ENCODE measurements around the gene PPFIBP1. TPM values are rescaled to one million over a fixed set of nuclear protein-coding genes. Genes with fewer than 3 reads are reported as not detected.

PPFIBP1 gene
- total and polyA plus RNA-seq, 10 donors: 3.7 to 182 (median 92.4) TPM

- DNase-seq: no peak
- Histone ChIP-seq H3K36me3 (no peaks in the 10 kb centered on the region), H3K27me3 (replicated peaks in 1 of 7) (no peaks in the 10 kb centered on the region), H3K9me3 (peaks cover 0 to 8% (median 0%) of the 10 kb centered on the region in 8 donors), H3K4me1 (no peaks in the 10 kb centered on the region), H3K27ac (no peak overlapping the region), H3K4me3 (no peak overlapping the region)
- intact Hi-C loops (cut with DNase I; ENCODE audit: low total_unique reads): no loop called here
- 75 to 87% (median 85%) methylated on average over 6 of the region's 6 CpGs for whole genome bisulfite sequencing, 5 donors
- TF ChIP-seq POLR2AphosphoS5 (IDR thresholded peaks at IDR 0.05) (no peak), CTCF (IDR thresholded peaks at IDR 0.05 in 8 of 11, conservative IDR thresholded peaks at IDR 0.05 in 3 of 11) (no peak), POLR2A (IDR thresholded peaks at IDR 0.05) (no peak)
These were observed 12.8 kb upstream of the PPFIBP1 start for GRCh38 chr12:27511031-27511722.

- no peak overlapping the region for H3K27ac ChIP-seq
These were observed 12.3 kb upstream of the PPFIBP1 start for GRCh38 chr12:27511723-27512045.

GRCh38 chr12:27513155-27513824, 10.7 kb upstream of the PPFIBP1 start:
- Histone ChIP-seq H3K27me3 (replicated peaks in 1 of 7) (peaks cover 0 to 10% (median 0%) of the 10 kb centered on the region in 7 donors), H3K9me3 (no peaks in the 10 kb centered on the region), H3K36me3 (no peaks in the 10 kb centered on the region), H3K27ac (no peak overlapping the region), H3K4me1 (no peaks in the 10 kb centered on the region), H3K4me3 (no peak overlapping the region)
- no peak for TF ChIP-seq CTCF (IDR thresholded peaks at IDR 0.05 in 8 of 11, conservative IDR thresholded peaks at IDR 0.05 in 3 of 11)
- TF ChIP-seq POLR2AphosphoS5 (IDR thresholded peaks at IDR 0.05): no peak
- TF ChIP-seq POLR2A (IDR thresholded peaks at IDR 0.05): no peak
- intact Hi-C loops (cut with DNase I; ENCODE audit: low total_unique reads): no loop called here
- DNase-seq: no peak
- WGBS, 5 donors: 88 to 95% (median 92%) methylated on average over 7 of the region's 7 CpGs

More at GRCh38 chr12:27511723-27512045, 12.3 kb upstream of the PPFIBP1 start:
- TF ChIP-seq POLR2A (IDR thresholded peaks at IDR 0.05): no peak
- TF ChIP-seq CTCF (IDR thresholded peaks at IDR 0.05 in 8 of 11, conservative IDR thresholded peaks at IDR 0.05 in 3 of 11): no peak
- TF ChIP-seq POLR2AphosphoS5 (IDR thresholded peaks at IDR 0.05): no peak
- Histone ChIP-seq H3K27me3 (replicated peaks in 1 of 7) (no peaks in the 10 kb centered on the region), H3K4me1 (no peaks in the 10 kb centered on the region), H3K9me3 (peaks cover 0 to 6% (median 0%) of the 10 kb centered on the region in 8 donors), H3K36me3 (no peaks in the 10 kb centered on the region), H3K4me3 (no peak overlapping the region)
- intact Hi-C loops (cut with DNase I; ENCODE audit: low total_unique reads): no loop called here
- WGBS, 5 donors: 70 to 95% (median 91%) methylated on average over 3 of the region's 3 CpGs
- DNase-seq: no peak

- intact Hi-C loops (cut with DNase I; ENCODE audit: low total_unique reads): no loop called here
- 67 to 89% (median 79%) methylated on average over 9 of the region's 9 CpGs for WGBS, 5 donors
These were observed 8.3 kb upstream of the PPFIBP1 start for GRCh38 chr12:27515671-27516070.

More at GRCh38 chr12:27515671-27516070, 8.3 kb upstream of the PPFIBP1 start:
- H3K4me1 ChIP-seq: peaks cover 0 to 6% (median 0%) of the 10 kb centered on the region in 6 donors
- DNase-seq: no peak
- no peak overlapping the region for H3K27ac ChIP-seq
- no peaks in the 10 kb centered on the region for H3K9me3 ChIP-seq
- no peak overlapping the region for H3K4me3 ChIP-seq
- no peaks in the 10 kb centered on the region for H3K36me3 ChIP-seq
- TF ChIP-seq CTCF (IDR thresholded peaks at IDR 0.05 in 8 of 11, conservative IDR thresholded peaks at IDR 0.05 in 3 of 11): no peak
- no peak for TF ChIP-seq POLR2AphosphoS5 (IDR thresholded peaks at IDR 0.05)
- no peak for TF ChIP-seq POLR2A (IDR thresholded peaks at IDR 0.05)
- peaks cover 0 to 10% (median 0%) of the 10 kb centered on the region in 7 donors for H3K27me3 ChIP-seq (replicated peaks in 1 of 7)
